Fibroblast of mammary gland (primary cell): ENCODE results near the gene KHDRBS2.

Source experiments
- DNase-seq: peaks from one replicate; pipeline ENCODE4 v3.0.0-alpha.2; 2010; ENCODE audit warnings: low read depth
- H3K4me3 ChIP-seq: 2 replicates; pipeline ENCODE4 v1.5.1; 2011; ENCODE audit warnings: low read depth, mild to moderate bottlenecking, low read length, moderate library complexity; ENCODE audit not compliant: control insufficient read depth
- CTCF ChIP-seq: conservative IDR thresholded peaks from 2 replicates; pipeline ENCODE4 v1.5.1; 2011; ENCODE audit warnings: low read depth, low read length, inconsistent platforms; ENCODE audit not compliant: control insufficient read depth, insufficient read depth

KHDRBS2 gene

GRCh38 chr6:61935242-61935846 lies 350.7 kb downstream of the KHDRBS2 start:
- H3K4me3 ChIP-seq: no peak overlapping the region
- DNase-seq: no peak
- TF ChIP-seq CTCF: no peak

- no peak for DNase-seq
- no peak for TF ChIP-seq CTCF
- H3K4me3 ChIP-seq: no peak overlapping the region
Measured at GRCh38 chr6:61909486-61909885, 376.5 kb downstream of the KHDRBS2 start.

- H3K4me3 ChIP-seq: no peak overlapping the region
- no peak for TF ChIP-seq CTCF
- DNase-seq: no peak
Measured at GRCh38 chr6:61901748-61902147, 384.3 kb downstream of the KHDRBS2 start.

GRCh38 chr6:61894536-61894935 lies 391.5 kb downstream of the KHDRBS2 start:
- H3K4me3 ChIP-seq: no peak overlapping the region
- no peak for DNase-seq
- TF ChIP-seq CTCF: no peak

GRCh38 chr6:61887423-61887822 lies 398.6 kb downstream of the KHDRBS2 start:
- no peak overlapping the region for H3K4me3 ChIP-seq
- no peak for DNase-seq
- no peak for TF ChIP-seq CTCF

- TF ChIP-seq CTCF: no peak
- DNase-seq: no peak
- H3K4me3 ChIP-seq: no peak overlapping the region
Measured at GRCh38 chr6:61886608-61887259, 399.3 kb downstream of the KHDRBS2 start.
